HG02588 (cell line): Measurements from ENCODE around the gene PHAF1.

ENCODE experiments used
- ATAC-seq: cut with Tn5 transposase; IDR thresholded peaks from one replicate; pipeline ENCODE4 v1.9.1; 2021; ENCODE audit warnings: mild to moderate bottlenecking, moderate library complexity; ENCODE audit not compliant: unreplicated experiment

PHAF1 gene

GRCh38 chr16:67109407-67110135 is at the start of gene PHAF1:
Gene PHAF1, plus strand, starts transcription at chr16:67109941. Its CDS starts 235 bp downstream, at chr16:67110176.
- peak; percentile 89 for ATAC-seq

GRCh38 chr16:67063008-67063407 is 46.7 kb upstream of the PHAF1 start:
- no peak for ATAC-seq

DNA sequence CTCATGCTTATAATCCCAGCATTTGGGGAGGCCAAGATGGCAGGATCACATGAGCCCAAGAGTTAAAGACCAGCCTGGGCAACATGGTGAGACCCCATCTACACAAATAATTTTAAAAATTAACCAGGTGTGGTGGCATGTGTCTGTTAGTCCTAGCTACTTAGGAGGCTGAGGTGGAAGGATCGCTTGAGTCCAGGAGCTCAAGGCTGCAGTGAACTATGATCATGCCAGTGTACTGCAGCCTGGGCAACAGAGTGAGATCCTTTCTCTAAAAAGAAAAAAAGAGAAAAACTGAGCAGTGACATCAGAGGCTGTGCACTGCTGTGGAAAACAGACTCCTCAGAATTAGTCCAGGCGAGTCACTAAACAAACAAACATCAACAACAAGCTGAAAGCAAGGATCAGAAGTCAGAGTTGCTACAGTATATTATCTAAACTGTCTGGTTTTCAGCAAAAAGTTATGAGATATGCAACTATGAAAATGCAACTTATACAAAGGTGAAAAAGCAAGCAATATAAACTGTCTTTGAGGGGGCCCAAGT is 41.5 kb upstream of the PHAF1 start:
- no peak for ATAC-seq

DNA sequence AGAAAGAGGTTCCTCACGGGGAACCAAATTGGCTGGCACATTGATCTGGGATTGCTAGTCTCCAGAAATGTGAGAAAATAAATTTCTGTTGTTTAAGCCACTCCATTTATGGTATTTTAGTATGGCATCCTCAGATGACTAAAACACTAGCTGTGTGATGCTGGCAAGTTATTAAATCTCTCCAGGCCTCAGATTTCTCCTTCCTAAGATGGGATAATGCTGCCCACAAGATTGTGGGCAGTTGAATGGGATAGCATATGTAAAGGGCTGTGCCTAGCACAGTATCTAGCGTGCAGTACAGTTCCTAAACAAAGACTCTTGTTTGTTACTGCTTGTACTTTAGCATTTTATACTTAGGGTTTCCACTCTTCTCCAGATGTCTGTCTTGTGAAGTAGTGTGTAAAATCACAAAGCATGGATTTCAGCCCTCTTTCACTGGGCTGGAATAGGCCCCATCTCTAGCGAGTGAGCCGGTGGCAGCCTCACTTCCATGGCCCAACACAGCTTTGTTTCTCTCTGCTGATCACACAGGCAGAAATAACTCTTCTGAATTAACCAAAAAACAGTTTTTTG is 38.2 kb upstream of the PHAF1 start:
- no peak for ATAC-seq

- no peak for ATAC-seq
Observed at GRCh38 chr16:67075331-67075730, 34.4 kb upstream of the PHAF1 start.

GRCh38 chr16:67077871-67078270 is 31.9 kb upstream of the PHAF1 start:
- no peak for ATAC-seq

DNA sequence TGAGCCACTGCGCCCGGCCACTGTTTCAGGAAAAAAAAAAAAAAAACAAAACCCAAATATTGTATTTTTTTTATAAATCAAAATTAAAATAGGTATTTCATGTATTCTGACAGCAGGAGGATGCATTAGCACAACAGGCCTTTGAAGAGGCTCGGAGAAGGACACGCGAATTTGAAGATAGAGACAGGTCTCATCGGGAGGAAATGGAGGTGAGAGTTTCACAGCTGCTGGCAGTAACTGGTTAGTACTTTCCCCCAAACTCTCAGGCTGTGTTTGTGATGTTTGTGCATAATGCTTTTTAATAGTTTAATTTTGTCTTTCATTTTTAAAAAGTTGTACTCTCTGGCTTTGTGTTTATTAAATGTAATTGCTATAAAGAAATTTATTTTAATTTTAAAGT is 27.6 kb upstream of the PHAF1 start:
- no peak for ATAC-seq

DNA sequence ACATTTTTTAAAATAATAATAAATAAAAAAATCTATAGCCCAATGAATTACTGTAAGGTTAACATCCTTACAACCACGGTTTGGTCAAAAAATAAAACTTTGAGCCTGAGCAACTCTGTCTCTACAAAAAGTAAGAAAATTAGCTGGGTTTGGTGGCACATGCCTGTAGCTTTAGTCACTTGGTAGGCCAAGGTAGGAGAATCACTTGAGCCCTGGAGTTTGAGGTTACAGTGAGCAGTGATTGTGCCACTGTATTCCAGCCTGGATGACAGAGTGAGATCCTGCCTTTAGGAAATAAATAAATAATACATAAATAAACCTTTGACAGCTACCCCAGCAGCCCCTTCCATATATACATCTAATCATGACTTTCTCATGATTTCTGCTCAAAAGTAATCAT is 26.9 kb upstream of the PHAF1 start:
- no peak for ATAC-seq

DNA sequence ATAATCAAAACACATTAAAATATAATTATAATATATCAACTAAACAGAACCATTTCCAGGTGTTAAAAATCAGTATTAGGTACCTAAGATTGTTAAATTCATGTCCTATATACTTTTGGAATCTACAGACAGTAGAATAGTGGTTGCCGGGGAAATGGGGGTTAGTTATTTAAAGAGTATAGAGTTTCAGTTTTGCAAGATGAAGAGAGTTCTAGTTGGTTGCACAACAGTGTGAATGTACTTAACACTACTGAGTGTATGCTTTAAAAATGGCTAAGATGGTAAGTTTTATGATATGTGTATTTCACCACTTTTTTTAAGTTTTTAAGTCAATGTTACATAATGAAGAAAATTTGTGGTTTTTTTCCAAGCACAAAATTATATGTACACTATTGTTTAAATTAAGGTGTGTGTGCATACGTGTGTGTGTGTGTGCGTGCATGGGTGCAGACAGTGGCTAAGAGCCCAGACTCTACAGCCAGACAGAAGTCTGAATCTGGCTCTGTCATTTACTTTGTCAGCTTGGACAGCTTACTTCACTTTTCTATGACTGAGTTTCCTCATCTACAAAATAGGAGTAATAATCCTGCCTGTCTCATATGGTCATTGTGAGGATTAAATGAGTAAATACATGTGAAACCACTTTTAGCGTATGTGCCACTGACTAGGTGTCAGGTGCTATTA is 25.3 kb upstream of the PHAF1 start:
- no peak for ATAC-seq

DNA sequence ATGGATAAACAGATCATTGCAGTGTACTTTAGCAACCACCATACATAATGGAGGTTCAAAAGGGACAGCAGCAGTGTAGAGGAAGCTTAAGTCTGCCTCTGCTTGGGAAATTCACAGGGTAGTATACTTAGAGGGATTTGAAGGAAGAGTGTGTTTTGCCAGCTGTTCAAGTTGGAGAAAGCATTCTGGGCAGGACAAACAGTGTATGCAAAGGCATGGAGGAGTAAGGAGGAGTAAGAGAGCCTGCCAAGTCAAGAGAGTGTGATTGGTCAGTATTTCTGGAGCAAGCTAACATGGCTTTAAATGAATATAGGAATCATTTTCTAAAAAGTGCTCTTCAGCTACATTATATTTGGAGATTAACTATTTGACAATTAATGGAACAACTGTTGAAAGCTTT is 22.9 kb upstream of the PHAF1 start:
- no peak for ATAC-seq

DNA sequence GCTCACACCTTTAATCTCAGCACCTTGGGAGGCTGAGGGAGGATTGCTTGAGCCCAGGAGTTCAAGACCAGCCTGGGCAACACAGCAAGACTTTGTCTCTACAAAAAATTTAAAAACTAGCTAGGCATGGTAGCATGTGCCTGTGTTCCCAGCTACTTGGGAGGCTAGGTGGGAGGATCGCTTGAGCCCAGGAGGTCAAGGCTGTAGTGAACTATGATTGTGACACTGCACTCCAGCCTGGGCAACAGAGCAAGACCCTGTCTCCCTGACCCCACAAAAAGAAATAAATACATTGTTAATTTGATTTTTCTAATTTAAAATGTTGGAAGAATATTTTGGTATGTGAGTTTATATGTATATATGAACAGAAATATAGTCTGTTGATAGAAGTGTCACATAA is 22.4 kb upstream of the PHAF1 start:
- no peak for ATAC-seq

GRCh38 chr16:67087803-67088202 is 21.9 kb upstream of the PHAF1 start:
- ATAC-seq = no peak

DNA sequence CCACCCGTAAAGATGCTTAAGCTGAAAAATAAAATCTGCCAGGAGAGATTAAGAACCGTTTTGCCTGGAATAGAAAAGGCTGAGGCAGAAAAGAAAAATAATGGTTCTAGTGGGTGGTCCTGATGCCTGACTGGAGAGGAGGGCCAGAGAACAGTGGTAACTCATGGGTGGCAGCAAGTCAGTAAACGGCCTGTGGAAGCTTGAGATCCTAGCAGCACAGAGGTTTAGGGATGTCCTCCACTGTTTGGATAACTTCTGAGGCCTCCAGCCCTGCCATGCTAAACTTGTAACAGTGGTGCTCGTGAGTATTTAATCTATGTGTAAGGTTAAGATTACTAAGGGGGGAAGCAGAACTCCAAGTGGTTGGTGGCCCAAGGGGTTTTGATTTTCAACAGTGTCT is 21.2 kb upstream of the PHAF1 start:
- ATAC-seq = no peak

DNA sequence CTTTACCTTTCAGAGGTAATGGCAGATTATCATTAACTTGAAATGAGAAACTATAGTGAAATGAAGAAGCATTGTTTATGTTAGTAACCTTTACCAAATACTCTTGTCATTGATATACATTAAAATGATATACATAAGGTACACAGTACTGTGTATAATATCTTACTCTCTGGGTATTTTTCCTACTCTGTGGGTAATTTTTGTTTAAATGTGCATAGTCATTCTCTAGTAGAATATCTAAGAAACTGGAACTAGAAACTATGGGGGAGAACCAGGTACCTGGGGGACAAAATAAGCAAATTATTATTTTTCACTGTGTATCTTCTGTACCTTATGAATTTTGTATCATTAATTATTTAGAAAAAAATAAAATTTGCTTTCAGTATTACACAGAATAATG is 20.6 kb upstream of the PHAF1 start:
- no peak for ATAC-seq

DNA sequence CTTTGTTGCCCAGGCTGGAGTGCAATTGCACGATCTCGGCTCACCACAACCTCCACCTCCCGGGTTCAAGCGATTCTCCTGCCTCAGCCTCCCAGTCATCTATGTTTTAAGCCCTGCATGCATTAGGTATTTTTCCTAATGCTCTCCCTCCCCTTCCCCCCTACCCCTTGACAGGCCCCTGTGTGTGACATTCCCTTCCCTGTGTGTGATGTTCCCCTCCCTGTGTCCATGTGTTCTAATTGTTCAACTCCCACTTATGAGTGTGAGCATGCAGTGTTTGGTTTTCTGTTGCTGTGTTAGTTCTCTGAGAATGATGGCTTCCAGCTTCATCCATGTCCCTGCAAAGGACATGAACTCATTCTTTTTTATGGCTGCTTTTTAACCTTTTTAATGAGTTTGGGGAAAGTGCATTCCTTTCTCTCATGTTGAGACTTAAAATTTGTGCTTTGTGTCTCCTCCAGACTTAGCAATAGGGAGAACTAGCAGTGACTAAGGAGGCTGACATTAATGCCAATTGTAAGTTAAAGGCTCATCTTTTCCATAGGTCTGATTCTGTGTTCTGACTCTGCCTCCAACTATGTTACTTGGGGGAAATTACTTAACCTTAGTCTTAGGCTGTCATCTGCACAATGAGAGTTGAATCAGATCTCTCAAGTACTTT is 17.7 kb upstream of the PHAF1 start:
- ATAC-seq = no peak

GRCh38 chr16:67093098-67093726 is 16.5 kb upstream of the PHAF1 start:
- no peak for ATAC-seq

GRCh38 chr16:67098599-67098998 is 11.1 kb upstream of the PHAF1 start:
- ATAC-seq = no peak

- no peak for ATAC-seq
Observed at GRCh38 chr16:67100569-67101310, 9.0 kb upstream of the PHAF1 start.

GRCh38 chr16:67101311-67102082 is 8.2 kb upstream of the PHAF1 start:
- no peak for ATAC-seq

DNA sequence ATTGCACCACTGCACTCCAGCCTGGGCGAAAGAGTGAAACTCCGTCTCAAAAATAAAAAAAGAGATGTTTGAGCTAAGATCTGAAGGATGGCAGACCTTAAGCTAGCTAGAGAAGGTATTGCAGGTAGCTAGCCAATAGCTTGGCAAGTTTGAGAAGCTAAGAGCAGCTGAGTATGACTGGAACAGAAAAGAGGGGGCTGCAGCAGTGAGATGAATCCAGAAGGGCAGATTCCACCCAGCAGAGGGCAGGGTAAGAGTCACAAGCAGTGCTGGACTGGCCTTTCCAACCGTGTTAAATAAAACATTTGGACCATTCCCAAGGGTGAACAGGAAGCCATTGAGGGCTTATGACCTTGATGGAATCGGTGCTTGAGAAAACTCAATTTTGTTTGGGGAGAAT is 5.7 kb upstream of the PHAF1 start:
- ATAC-seq = no peak
